HG02938 (cell line): ENCODE measurements around the gene S100PBP.
"Not testable (repeated sequence)": the region's sequence is repeated elsewhere in the genome, so short reads cannot be mapped to it uniquely, and the experiment has no call there.

Source experiments
- ATAC-seq: cut with Tn5 transposase; IDR thresholded peaks from one replicate; pipeline ENCODE4 v1.9.1; 2021; ENCODE audit warnings: mild to moderate bottlenecking, moderate library complexity; ENCODE audit not compliant: unreplicated experiment

S100PBP gene

DNA sequence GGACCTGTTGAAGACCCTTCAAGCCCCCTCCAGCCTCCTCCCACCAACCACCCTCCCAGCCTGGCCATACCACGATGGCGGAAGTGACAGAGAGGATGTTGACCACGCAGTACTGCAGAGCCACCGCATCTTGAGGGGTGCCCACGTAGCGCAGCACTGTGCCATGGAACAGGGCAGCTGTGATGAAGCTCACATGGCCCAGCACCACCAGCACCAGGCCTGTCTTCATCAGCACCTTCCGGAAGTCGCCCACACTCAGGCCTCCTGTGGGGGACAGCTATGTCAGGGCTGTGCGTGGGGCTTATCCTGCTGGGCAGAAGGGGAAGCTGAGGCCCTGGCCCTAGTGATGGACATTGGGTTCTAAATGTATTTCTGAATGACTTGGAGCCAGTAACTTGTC lies 80.6 kb downstream of the S100PBP start:
- no peak for ATAC-seq

DNA sequence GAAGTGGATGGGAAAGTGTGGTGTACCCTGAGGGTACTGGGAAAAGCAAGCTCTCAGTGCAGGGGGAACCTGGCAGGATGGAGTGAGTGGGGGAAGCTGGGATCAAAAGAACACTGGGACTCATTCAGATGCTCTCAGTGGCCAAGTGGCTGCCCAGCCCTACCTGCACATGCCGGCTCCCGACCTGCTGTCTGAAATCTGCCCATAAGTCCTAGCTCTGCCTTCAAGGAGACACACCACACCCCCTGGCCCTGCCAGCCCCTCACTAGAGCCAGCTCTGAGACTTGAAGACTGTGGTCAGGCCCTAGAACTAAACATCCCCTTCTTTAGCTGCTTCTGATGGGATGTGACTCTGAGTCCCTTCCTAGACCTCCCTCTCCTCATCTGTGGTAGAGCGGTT lies 81.5 kb downstream of the S100PBP start:
- ATAC-seq = no peak

DNA sequence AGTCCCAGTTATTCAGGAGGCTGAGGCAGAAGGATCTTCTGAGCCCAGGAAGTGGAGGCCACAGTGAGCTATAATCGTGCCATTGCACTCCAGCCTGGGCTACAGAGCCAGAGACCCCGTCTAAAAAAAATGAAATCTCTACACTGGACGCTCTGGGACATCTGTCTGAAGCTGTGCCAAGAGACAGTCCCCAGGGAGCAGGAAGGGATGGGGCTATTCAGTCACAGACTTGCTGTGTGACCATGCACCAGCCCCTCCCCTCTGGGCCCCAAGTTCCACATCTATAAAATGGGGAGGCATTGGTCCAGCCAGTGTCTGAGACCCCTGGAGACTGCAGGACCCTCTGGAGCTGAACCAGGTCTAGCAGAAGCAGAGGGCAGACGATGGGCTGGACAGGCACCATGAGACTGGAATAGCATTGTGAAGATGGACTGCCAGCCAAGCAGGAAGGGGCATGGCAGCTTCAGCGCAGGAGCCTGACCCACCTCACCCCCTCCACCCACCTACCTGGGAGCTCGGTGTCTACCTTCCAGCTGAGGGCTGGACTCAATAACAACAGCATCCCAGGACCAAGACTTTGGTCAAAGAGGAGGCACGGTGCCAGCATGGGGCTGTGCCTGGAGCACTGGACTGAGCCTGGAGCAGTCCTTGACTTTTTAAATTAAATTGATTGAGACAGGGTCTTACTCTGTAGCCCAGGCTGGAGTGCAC lies 82.3 kb downstream of the S100PBP start:
- no peak for ATAC-seq

DNA sequence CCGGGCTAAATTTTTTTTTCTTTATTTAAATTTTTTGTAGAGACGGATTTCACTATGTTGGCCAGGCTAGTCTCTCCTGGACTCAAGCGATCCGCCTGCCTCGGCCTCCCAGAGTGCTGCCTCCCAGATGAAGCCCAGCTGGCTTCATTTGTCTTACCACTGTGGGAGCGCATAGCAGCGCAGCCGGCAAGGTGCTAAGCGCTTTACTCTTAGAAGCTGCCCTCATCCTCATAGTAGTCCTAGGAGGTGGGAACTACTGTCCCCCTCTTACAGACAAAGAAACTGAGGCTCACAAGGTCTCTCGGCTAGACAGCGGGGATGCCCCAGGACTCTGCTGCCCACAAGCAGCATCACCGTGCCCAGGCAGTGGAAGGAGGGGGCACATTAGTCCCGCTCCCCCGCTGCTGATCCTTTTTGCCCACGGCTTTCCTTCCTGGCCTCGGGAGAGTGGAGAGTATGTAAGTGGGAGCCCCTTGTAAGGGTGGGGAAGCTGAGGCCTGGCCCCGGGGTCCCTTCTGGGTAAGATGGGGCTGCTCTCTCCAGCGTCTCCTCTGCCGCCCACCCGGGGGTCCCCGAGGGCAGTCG lies 83.0 kb downstream of the S100PBP start:
- no peak for ATAC-seq

DNA sequence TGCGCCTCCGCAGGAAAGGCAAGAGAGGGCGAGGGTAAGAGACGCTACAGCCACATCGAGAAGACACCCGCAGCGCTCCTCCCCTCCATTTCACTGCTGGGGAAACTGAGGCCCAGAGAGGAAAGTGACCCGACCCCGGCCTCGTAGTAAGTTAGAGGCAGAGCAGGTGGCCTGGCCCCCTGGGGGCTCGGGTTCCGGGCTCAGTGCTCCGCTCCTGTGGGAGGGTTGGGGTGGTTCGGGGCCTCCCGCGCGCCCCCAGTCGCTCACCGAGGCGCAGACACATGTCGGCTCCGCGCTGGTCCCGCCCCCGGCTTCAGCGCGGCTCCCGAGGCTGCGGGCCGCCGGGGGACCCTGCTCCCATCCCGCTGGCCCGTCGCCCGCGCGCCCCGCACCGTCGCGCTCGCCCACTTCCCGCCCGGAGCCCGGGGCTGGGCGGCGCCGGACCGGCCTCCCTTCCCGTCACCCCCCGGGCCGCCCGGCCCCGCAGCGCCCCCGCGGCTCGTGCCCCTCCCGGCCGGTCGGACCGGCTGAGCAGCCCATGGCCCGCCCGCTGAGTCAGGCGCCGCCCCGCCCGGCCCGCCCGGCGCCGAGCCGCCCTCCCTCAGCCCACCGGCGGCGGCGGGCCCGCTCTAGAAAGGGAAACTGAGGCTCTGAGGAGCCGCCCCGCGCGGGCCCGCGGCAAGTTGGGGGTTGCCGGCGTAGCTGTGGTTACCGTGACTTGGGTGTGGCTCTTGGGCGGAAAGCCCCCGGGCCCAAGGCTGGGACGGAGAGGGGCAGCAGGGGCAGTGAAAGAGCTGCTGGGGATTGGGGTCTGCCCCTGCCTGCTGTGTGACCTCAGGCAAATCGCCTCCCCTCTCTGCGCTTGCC lies 83.7 kb downstream of the S100PBP start, which contains the start of gene TMEM54:
Gene TMEM54 (minus strand): TSS at position 434 of the 867 bp plus-strand sequence. CDS start 151 bp downstream, at position 283.
- no peak for ATAC-seq

DNA sequence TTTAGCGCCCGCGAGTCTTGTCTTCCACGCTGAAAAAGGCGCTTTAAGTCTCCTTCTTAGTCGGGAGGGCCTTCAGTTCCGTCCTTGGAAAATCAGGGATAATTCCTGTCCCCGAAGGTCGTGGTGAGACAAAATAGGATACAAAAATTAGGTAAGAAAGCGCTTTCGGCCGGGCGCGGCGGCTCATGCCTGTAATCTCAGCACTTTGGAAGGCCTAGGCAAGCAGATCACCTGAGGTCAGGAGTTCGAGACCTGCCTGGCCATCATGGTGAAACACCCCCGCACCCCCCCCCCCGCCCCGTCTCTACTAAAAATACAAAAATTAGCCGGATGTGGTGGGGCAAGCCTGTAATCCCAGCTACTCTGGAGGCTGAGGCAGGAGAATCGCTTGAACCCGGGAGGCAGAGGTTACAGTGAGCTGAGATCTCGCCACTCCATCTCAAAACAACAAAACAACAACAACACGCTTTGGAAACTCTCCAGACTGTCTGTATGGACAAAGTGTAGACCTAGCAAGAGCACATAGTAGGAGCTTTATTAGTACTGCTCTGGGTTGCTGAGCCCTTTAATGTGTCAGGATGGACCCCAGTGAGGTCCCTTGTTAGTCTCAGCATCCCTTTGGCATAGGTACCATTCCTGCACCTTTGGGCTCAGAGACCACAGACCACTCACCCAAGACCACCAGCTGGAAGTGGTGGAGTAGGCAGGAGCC lies 84.5 kb downstream of the S100PBP start:
- no peak for ATAC-seq

DNA sequence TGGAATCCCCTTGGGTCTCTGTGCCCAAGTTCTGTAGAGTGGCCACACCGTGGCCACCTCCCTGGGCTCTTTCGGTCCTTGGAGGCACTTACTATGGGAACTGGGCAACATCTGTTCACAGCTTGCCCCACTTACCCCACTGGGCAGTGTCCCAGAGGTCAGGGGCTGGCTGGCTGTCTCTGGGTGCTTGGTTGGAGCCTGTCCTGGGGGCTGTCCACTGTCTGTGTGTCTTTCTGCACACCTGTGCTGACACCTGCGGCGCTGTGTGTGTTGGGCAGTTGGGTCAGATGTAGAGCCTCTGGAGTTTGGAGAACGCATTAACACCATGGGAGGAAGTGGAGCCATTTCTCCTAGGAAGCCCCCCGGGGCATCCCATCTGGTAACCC lies 85.1 kb downstream of the S100PBP start:
- no peak for ATAC-seq

DNA sequence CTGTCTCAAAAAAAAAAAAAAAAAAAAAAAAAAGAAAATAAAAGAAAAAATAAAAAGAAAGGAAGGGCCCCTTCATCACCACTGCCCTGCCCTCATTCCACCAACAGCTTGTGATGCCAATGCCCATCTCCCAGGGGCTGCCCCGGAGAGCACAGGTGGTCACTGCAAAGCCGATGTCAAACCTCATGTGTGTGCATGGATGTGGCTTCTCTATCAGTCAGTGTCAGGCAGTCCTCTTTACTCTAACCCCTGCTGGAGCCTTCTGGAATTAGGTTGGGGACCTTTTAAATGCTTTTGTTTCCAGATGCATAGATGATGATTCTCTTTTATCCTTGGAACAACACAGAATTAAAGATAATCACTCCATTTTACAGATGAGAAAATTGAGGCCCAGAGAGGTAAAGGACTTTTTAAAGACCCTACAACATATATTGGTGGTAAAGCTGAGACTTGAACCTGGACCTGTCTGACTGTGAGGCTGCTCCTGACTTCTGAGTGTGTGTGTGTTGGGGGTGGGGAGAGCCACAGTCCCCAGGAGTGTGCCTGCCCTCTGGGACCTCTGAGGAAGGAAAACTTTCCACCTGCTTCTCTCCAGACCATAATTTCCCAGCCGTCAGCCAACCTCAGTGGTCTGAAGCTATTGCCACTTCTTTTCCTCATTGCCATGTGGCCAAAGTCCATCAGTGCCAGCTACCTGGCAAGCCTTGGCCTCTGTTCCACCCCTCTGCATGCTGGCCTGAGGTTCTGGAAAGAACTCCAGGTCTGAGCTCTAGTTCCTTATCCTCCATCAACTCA lies 86.7 kb downstream of the S100PBP start:
- ATAC-seq = no peak

DNA sequence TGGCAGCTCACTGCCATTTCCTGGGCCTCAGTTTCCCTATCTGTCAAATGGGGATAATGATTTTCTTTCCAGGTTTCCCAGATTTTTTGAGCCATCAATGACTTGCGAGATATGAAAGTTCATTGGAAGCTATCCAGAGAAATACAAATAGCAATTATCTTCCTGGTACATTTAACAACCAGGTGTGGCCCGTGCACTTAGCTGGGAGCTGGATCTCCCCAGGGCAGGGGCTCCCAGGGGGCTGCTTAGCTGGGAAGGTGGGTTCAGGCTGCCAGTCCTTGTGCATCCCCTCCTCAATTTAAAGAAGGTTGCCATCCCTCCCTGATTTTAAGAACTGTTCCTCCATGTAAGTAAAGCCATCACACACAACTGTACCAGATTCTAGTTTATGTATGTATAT lies 87.3 kb downstream of the S100PBP start:
- ATAC-seq = no peak

DNA sequence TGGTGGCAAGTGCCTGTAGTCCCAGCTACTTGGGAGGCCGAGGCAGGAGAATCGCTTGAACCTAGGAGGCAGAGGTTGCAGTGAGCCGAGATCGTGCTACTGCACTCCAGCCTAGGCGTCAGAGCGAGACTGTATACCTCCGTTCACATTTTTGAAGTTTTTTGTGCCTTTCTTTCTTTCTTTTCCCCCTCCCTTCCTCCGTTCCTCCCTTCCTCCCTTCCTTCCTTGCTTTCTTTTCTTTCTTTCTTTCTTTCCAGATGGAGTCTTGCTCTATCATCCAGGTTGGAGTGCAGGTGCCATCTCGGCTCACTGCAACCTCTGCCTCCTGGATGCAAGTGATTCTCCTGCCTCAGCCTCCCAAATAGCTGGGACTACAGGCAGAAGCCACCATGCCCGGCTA lies 88.1 kb downstream of the S100PBP start:
- not testable (repeated sequence) for ATAC-seq

DNA sequence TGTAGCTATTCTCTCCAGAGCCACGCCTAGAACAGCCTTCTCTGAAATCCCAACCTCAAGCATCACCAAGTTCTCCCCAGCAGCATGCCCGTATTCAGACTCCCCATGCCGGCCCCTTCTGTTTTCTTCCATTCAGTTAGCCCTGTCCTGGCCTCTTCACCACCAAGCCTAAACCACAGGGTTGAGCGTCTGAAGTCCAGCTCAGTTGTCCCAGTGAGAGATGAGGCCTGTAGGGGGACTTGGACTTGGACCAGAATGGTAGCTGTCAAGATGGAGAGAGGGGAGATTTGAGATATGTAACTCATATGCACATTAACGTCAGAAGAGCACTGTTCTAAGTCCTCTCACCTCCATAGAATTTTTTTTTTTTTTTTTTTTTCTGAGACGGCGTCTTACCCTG lies 89.2 kb downstream of the S100PBP start:
- ATAC-seq = no peak

DNA sequence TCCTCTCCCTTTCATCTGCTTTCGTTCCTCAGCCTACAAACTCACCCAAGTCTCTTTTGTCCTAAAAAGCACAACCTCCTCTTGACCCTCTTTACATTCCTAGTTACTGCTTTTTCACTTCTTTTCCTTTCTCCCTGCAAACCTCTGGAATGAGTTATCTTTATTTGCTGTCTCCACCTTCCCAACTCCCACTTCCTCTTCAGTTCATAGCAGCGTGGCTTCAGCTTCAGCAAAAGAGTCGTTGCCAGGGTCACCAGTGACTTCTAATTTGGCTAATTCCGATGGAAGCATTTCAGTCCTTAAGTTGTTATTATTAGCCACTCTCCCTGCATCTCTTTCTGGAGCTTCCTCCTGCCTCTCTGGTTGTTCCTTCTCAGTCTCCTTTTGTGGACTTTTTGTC lies 90.0 kb downstream of the S100PBP start:
- no peak for ATAC-seq
